ENCODE data around the gene SMAD6. TPM values are rescaled to one million over a fixed set of nuclear protein-coding genes. Genes with fewer than 3 reads are reported as not detected.

Gene SMAD6
- polyA plus RNA-seq, 1 donor from 2014 or later: 0.16 TPM

DNA sequence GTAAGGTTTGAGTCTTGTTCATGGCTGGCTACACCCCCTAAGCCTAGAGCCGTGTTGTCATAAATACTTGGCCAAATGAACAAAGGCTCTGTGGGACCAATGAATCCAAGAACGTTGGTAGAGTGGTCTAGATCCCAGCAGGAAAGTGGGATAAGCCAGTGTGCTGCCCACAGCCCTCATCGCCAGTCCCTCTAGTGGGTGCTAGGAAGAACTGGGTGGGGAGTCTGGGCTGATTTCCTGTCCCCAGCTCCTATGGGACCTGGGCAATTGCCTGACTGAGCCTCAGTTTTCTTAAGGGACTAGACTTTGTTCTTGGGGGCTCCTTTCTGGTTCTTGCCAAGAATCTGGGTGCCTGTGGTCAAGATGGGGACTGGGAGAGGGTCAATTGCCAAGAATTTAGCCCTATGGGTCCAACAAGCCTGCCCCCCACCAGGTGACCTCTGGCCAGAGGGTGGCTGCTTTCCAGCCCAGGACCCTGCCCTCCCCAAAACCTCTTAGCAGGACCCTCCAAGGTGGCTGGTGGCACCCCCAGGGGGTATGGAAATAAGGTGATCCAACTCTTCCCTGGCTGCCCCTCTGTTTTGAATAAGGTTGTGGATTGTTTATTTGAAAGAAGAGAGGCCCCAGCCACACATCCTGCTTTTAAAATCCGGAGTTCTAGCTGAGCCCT lies 42.7 kb downstream of the SMAD6 start:
- Histone ChIP-seq H3K4me3 (ENCODE audit: low read length) (no peak overlapping the region), H3F3A (ENCODE audit: insufficient read depth, low read length, poor library complexity, severe bottlenecking) (no peaks in the 10 kb centered on the region), H4K20me1 (ENCODE audit: insufficient read depth) (no peaks in the 10 kb centered on the region), H3K36me3 (ENCODE audit: insufficient read depth, low read length) (no peaks in the 10 kb centered on the region), H3K9me2 (ENCODE audit: insufficient read depth, low read length) (no peaks in the 10 kb centered on the region), H3K79me2 (replicated peaks; ENCODE audit: insufficient read depth, low read length) (no peaks in the 10 kb centered on the region), H3K4me2 (ENCODE audit: low read length) (no peak overlapping the region), H3K9ac (ENCODE audit: low read length) (no peak overlapping the region), H3K27ac (ENCODE audit: low read length) (no peak overlapping the region), H3K9me3 (ENCODE audit: low read length) (no peaks in the 10 kb centered on the region), H3K27me3 (ENCODE audit: insufficient read depth, low read depth, low read length) (no peaks in the 10 kb centered on the region), H2AFZ (ENCODE audit: low read depth, low read length) (no peak overlapping the region)
- TF ChIP-seq TAF1 (IDR thresholded peaks at IDR 0.05; ENCODE audit: low read depth): no peak

DNA sequence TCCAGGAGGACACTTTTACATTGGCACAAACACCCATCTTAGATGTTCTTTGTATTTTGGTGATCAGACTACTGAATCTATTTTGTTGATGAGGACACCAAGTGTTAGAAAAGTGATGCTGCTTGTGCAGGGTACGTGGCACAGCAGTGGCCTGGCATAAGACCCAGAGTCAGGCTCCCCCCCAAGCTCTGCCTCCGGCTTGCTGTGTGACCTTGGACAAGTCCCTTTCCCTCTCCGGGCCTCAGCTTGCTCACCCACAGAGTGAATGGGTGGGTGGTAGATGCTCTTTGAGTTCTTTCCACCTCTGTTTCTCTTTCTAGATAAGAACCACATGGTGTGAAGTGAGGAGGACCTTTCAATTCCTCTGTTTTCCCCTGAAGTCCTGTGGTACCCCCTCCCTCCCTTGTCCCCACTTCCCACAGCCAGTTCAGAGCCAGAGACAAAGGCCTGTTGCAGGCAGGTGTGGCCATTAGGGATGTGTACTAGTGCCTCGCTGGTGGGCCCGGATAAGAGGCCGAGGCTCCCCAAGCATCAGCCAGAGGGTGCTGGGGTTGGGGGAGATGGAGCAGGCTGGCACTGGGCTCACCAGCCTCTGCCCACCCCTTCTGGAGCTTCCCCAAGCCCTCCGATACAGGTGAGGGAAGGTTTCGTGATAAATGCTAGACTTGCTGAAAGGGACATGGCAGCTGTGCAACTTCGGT lies 43.6 kb downstream of the SMAD6 start:
- Histone ChIP-seq H3F3A (ENCODE audit: insufficient read depth, low read length, poor library complexity, severe bottlenecking) (no peaks in the 10 kb centered on the region), H3K9me2 (ENCODE audit: insufficient read depth, low read length) (no peaks in the 10 kb centered on the region), H3K36me3 (ENCODE audit: insufficient read depth, low read length) (no peaks in the 10 kb centered on the region), H3K79me2 (replicated peaks; ENCODE audit: insufficient read depth, low read length) (no peaks in the 10 kb centered on the region), H4K20me1 (ENCODE audit: insufficient read depth) (no peaks in the 10 kb centered on the region), H3K9me3 (ENCODE audit: low read length) (no peaks in the 10 kb centered on the region), H3K9ac (ENCODE audit: low read length) (no peak overlapping the region), H2AFZ (ENCODE audit: low read depth, low read length) (no peak overlapping the region), H3K27ac (ENCODE audit: low read length) (no peak overlapping the region), H3K27me3 (ENCODE audit: insufficient read depth, low read depth, low read length) (no peaks in the 10 kb centered on the region), H3K4me3 (ENCODE audit: low read length) (no peak overlapping the region), H3K4me2 (ENCODE audit: low read length) (no peak overlapping the region)
- TF ChIP-seq, protein P1, sequence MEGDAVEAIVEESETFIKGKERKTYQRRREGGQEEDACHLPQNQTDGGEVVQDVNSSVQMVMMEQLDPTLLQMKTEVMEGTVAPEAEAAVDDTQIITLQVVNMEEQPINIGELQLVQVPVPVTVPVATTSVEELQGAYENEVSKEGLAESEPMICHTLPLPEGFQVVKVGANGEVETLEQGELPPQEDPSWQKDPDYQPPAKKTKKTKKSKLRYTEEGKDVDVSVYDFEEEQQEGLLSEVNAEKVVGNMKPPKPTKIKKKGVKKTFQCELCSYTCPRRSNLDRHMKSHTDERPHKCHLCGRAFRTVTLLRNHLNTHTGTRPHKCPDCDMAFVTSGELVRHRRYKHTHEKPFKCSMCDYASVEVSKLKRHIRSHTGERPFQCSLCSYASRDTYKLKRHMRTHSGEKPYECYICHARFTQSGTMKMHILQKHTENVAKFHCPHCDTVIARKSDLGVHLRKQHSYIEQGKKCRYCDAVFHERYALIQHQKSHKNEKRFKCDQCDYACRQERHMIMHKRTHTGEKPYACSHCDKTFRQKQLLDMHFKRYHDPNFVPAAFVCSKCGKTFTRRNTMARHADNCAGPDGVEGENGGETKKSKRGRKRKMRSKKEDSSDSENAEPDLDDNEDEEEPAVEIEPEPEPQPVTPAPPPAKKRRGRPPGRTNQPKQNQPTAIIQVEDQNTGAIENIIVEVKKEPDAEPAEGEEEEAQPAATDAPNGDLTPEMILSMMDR (IDR thresholded peaks at IDR 0.05; ENCODE audit: poor library complexity, severe bottlenecking): no peak
- TF ChIP-seq, protein P2, sequence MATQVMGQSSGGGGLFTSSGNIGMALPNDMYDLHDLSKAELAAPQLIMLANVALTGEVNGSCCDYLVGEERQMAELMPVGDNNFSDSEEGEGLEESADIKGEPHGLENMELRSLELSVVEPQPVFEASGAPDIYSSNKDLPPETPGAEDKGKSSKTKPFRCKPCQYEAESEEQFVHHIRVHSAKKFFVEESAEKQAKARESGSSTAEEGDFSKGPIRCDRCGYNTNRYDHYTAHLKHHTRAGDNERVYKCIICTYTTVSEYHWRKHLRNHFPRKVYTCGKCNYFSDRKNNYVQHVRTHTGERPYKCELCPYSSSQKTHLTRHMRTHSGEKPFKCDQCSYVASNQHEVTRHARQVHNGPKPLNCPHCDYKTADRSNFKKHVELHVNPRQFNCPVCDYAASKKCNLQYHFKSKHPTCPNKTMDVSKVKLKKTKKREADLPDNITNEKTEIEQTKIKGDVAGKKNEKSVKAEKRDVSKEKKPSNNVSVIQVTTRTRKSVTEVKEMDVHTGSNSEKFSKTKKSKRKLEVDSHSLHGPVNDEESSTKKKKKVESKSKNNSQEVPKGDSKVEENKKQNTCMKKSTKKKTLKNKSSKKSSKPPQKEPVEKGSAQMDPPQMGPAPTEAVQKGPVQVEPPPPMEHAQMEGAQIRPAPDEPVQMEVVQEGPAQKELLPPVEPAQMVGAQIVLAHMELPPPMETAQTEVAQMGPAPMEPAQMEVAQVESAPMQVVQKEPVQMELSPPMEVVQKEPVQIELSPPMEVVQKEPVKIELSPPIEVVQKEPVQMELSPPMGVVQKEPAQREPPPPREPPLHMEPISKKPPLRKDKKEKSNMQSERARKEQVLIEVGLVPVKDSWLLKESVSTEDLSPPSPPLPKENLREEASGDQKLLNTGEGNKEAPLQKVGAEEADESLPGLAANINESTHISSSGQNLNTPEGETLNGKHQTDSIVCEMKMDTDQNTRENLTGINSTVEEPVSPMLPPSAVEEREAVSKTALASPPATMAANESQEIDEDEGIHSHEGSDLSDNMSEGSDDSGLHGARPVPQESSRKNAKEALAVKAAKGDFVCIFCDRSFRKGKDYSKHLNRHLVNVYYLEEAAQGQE (IDR thresholded peaks at IDR 0.05; ENCODE audit: borderline replicate concordance): no peak
- TF ChIP-seq SMC3 (conservative IDR thresholded peaks at IDR 0.05; ENCODE audit: poor library complexity) (no peak), EZH2 (IDR thresholded peaks at IDR 0.05; ENCODE audit: borderline replicate concordance, insufficient read depth, low read length, poor library complexity, severe bottlenecking) (no peak), MXI1 (conservative IDR thresholded peaks at IDR 0.05; ENCODE audit: poor library complexity, severe bottlenecking) (no peak), TAF1 (IDR thresholded peaks at IDR 0.05; ENCODE audit: low read depth) (no peak), POLR2AphosphoS5 (IDR thresholded peaks at IDR 0.05) (no peak), RAD21 (conservative IDR thresholded peaks at IDR 0.05) (no peak), EP300 (conservative IDR thresholded peaks at IDR 0.05; ENCODE audit: poor library complexity, severe bottlenecking) (no peak)

Data from neural cell (in vitro differentiated cells).